GM19043 (cell line): ENCODE results near the gene RBX1.
"Not testable (repeated sequence)": the region's sequence is repeated elsewhere in the genome, so short reads cannot be mapped to it uniquely, and the experiment has no call there.

Experiments
- ATAC-seq: cut with Tn5 transposase; IDR thresholded peaks from one replicate; pipeline ENCODE4 v1.9.1; 2021; ENCODE audit warnings: low read depth; ENCODE audit not compliant: unreplicated experiment

RBX1 gene

GRCh38 chr22:40950962-40951794, at the start of gene RBX1:
TSS of gene RBX1 (plus strand) at chr22:40951378. CDS start at chr22:40951399, 21 bp downstream.
- peak; percentile 80 for ATAC-seq

GRCh38 chr22:40904101-40904500, 47.1 kb upstream of the RBX1 start:
- ATAC-seq = no peak

- ATAC-seq = no peak
Measured at GRCh38 chr22:40908895-40909294, 42.3 kb upstream of the RBX1 start.

- ATAC-seq = no peak
Measured at GRCh38 chr22:40911772-40912171, 39.4 kb upstream of the RBX1 start.

GRCh38 chr22:40912987-40913386, 38.2 kb upstream of the RBX1 start:
- ATAC-seq = not testable (repeated sequence)

GRCh38 chr22:40919446-40919845, 31.7 kb upstream of the RBX1 start:
- ATAC-seq = no peak

- ATAC-seq = no peak
Measured at GRCh38 chr22:40920526-40920925, 30.7 kb upstream of the RBX1 start.

GRCh38 chr22:40922484-40923303, 28.5 kb upstream of the RBX1 start:
- no peak for ATAC-seq

GRCh38 chr22:40928657-40929056, 22.5 kb upstream of the RBX1 start:
- no peak for ATAC-seq

GRCh38 chr22:40932396-40932795, 18.8 kb upstream of the RBX1 start:
- no peak for ATAC-seq

GRCh38 chr22:40939202-40939601, 12.0 kb upstream of the RBX1 start:
- ATAC-seq = no peak

GRCh38 chr22:40951795-40952605, 822 bp downstream of the RBX1 start:
- no peak for ATAC-seq

GRCh38 chr22:40953471-40953870, 2.3 kb downstream of the RBX1 start:
- ATAC-seq = no peak

- no peak for ATAC-seq
Measured at GRCh38 chr22:40954113-40954512, 2.9 kb downstream of the RBX1 start.

- no peak for ATAC-seq
Measured at GRCh38 chr22:40955571-40955970, 4.4 kb downstream of the RBX1 start.

- ATAC-seq = no peak
Measured at GRCh38 chr22:40957601-40958000, 6.4 kb downstream of the RBX1 start.

GRCh38 chr22:40958299-40958698, 7.1 kb downstream of the RBX1 start:
- ATAC-seq = no peak

GRCh38 chr22:40960145-40960544, 9.0 kb downstream of the RBX1 start:
- no peak for ATAC-seq

GRCh38 chr22:40965936-40966725, 15.0 kb downstream of the RBX1 start:
- ATAC-seq = no peak

GRCh38 chr22:40966726-40967085, 15.5 kb downstream of the RBX1 start:
- ATAC-seq = no peak
